HepG2 (cell line): ENCODE data around the gene UQCC5. TPM values are rescaled to one million over a fixed set of nuclear protein-coding genes. Genes with fewer than 3 reads are reported as not detected.

Source experiments
- ATAC-seq: fragments of 200-7000 bp; cut with Tn5 transposase; 3 replicates; pipeline ENCODE4 v1.9.1; 2020; ENCODE audit warnings: mild to moderate bottlenecking, moderate library complexity
- BruUV-seq: library from RNA; stranded (reverse); fragments of 400-500 nt; replicated peaks from 2 replicates; lab custom pipeline; 2021; lab: Mats Ljungman, UMichigan
- CTCF ChIA-PET: fragments of 300-600 bp; formaldehyde crosslinking; extraction: SDS; loops from one replicate; lab custom pipeline; 2021; ENCODE audit warnings: low total read pairs, inconsistent platforms, low intra/inter-chr PET ratio; lab: Yijun Ruan, JAX
- POLR2A ChIA-PET: fragments of 350-600 bp; sonication (Branson Sonifier 250); formaldehyde crosslinking; loops from one replicate; lab custom pipeline; 2020; ENCODE audit warnings: antibody characterized with exemption, inconsistent platforms; lab: Yijun Ruan, JAX
- DNase-seq: peaks from one replicate; pipeline ENCODE4 v3.0.0-alpha.2; 2015; ENCODE audit warnings: low spot score
- FAIRE-seq: peaks from 3 replicates; lab custom pipeline; 2011; peaks lifted over from hg19 to GRCh38; lab: Jason Lieb, UNC
- H2AFZ ChIP-seq: one replicate; pipeline ENCODE4 v1.6.1; 2011; ENCODE audit warnings: low read length, inconsistent platforms
- H3K27ac ChIP-seq: fragments of 300-600 bp; 3 replicates; pipeline ENCODE4 v1.8.0; 2011; ENCODE audit warnings: mixed run types, mild to moderate bottlenecking, mixed read lengths, low read length, inconsistent platforms; ENCODE audit not compliant: insufficient read depth; ENCODE audit errors: extremely low read length
- H3K27me3 ChIP-seq, 2 experiments: fragments of 200-600 bp in 1 of 2; 2 replicates in 1 of 2; 3 replicates in 1 of 2; pipeline versions ENCODE4 v1.6.0 to v1.8.0; 2011; ENCODE audit warnings: low read length in 2 of 2, mild to moderate bottlenecking in 2 of 2, moderate library complexity in 2 of 2, inconsistent platforms in 1 of 2; ENCODE audit not compliant: insufficient read depth in 2 of 2, control insufficient read depth in 1 of 2
- H3K36me3 ChIP-seq, 2 experiments: fragments of 200-600 bp in 1 of 2; replicated peaks in 1 of 2; 2 replicates in 1 of 2; 3 replicates in 1 of 2; pipeline versions ENCODE4 v1.5.1 to v1.8.0; 2011; ENCODE audit warnings: low read length in 2 of 2, inconsistent platforms in 1 of 2; ENCODE audit not compliant: insufficient read depth in 2 of 2, control insufficient read depth in 1 of 2
- H3K4me1 ChIP-seq: 2 replicates; pipeline ENCODE4 v1.5.1; 2012; ENCODE audit warnings: low read length, inconsistent platforms; ENCODE audit not compliant: insufficient read depth
- H3K4me2 ChIP-seq: 2 replicates; pipeline ENCODE4 v1.6.0; 2011; ENCODE audit warnings: low read depth, low read length, inconsistent platforms
- H3K4me3 ChIP-seq, 3 experiments: fragments of 200-600 bp in 1 of 3; sonication (generic), shearing (Covaris generic) in 1 of 3; replicated peaks in 1 of 3; 2 replicates each; pipeline ENCODE4 v1.5.1; 2011 to 2016; ENCODE audit warnings: low read length in 3 of 3, inconsistent platforms in 2 of 3, low read depth in 2 of 3, mild to moderate bottlenecking in 2 of 3, control low read depth in 1 of 3, mixed read lengths in 1 of 3; ENCODE audit not compliant: insufficient read depth in 1 of 3
- H3K79me2 ChIP-seq: one replicate; pipeline ENCODE4 v1.6.1; 2011; ENCODE audit warnings: low read length, inconsistent platforms; ENCODE audit not compliant: insufficient read depth
- H3K9ac ChIP-seq: 2 replicates; pipeline ENCODE4 v1.6.0; 2011; ENCODE audit warnings: mild to moderate bottlenecking, low read depth, low read length, inconsistent platforms; ENCODE audit not compliant: insufficient read depth
- H3K9me3 ChIP-seq: 2 replicates; pipeline ENCODE4 v1.5.1; 2012; ENCODE audit warnings: mild to moderate bottlenecking, low read length
- H4K20me1 ChIP-seq: 2 replicates; pipeline ENCODE4 v1.6.0; 2011; ENCODE audit warnings: inconsistent platforms, mild to moderate bottlenecking, low read length, moderate library complexity; ENCODE audit not compliant: insufficient read depth
- AGO2 ChIP-seq: fragments of 200-400 bp; formaldehyde crosslinking; optimal IDR thresholded peaks from 2 replicates; pipeline ENCODE3; 2017; ENCODE audit warnings: mild to moderate bottlenecking, low read depth, low read length, moderate library complexity
- MIER2 ChIP-seq: IDR thresholded peaks from 2 replicates; pipeline ENCODE4 v1.6.1; 2016; ENCODE audit warnings: missing biosample characterization, missing genetic modification reagents
- NR2F6 ChIP-seq, 2 experiments: IDR thresholded peaks; 2 replicates each; pipeline ENCODE4 v1.6.1; 2016; ENCODE audit warnings: antibody characterized with exemption in 1 of 2, mild to moderate bottlenecking in 1 of 2
- ZBTB14 ChIP-seq: sonication (generic); formaldehyde crosslinking; IDR thresholded peaks from 2 replicates; pipeline ENCODE4 v1.4.0; 2020; ENCODE audit warnings: missing genetic modification reagents
- WGBS: methylation state at CpG from one replicate; pipeline ENCODE4 v1.1.6; 2017; ENCODE audit warnings: low lambda C conversion rate; 5-methylcytosine and 5-hydroxymethylcytosine counted together
- in situ Hi-C: cut with HindIII; loops from 2 replicates; pipeline ENCODE4 v1.10.0; 2017; ENCODE audit warnings: low pct_unique_long_range_greater_than_20kb; ENCODE audit not compliant: extremely low pct_ligation_motif_present
- intact Hi-C: fragments of 100-400 bp; cut with micrococcal nuclease; formaldehyde crosslinking; loops from one replicate; pipeline ENCODE4 v1.10.0; 2022; ENCODE audit not compliant: unreplicated experiment
- polyA plus RNA-seq, 8 experiments: library from polyadenylated mRNA; depleted of rRNA in 3 of 8; stranded (reverse) in 7 of 8; unstranded in 1 of 8; fragments of >200 nt; fragmentation: Illumina TruSeq in 4 of 8; extraction: Trizol in 4 of 8; gene quantifications; 2 replicates each; pipeline versions ENCODE4 v1.2.1 to v1.2.3, GENCODE V29; 2011 to 2016; ENCODE audit warnings: low read depth in 4 of 8, missing spikeins in 1 of 8, mixed read lengths in 1 of 8; ENCODE audit not compliant: insufficient read depth in 1 of 8
- total RNA-seq, 5 experiments: library from RNA; depleted of rRNA; stranded (reverse); fragments of >200 nt; fragmentation: Illumina TruSeq; extraction: Trizol; gene quantifications; 2 replicates each; pipeline ENCODE4 v1.2.3, GENCODE V29; 2016; ENCODE audit warnings: low read depth in 1 of 5

Gene UQCC5
- total and polyA plus RNA-seq, 2 of the 13 experiments (the other 11 are each of a cell fraction or from before 2014, with no cell fraction given), result 15.4 to 29.5 TPM

DNA sequence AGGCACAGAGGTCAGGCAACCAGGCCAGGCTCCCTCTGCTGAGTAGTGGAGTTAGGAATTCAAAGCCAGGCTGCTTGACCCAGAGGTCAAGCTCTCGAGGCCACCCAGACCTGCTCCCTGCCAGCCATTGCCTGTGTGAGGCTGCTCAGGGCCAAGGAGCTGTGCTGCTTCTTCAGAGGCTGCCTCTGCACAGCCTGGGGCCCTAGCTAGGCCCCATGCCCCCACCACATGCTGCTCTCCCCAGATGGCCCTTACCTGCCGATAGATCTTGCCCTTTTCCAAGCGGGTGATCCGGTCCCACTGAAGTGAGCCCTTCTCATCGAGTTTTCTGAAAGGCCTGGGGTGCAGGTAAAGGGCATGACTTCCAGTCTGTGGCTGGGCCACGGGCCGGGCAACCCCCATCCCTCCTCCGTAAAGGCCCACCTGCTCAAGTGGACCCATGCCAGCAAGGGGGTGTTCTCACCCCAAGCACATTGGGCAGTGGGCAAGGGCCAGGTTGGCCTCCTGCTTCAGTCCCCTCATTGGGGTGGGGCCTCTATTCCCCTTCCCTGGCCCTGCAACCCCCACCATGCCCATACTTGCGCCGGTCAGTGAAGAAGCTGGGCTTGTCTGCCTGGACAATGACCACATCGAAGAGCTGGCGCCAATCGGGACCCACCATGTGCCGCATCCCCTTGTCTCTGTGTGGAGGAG, 9.2 kb upstream of the UQCC5 start:
- Histone ChIP-seq H4K20me1 (0 out of 2 replicates have a peak, but pooled peaks cover 4% of the 10 kb centered on the region), H3K4me3 (no peak overlapping the region), H3K9me3 (no peaks in the 10 kb centered on the region), H3K27ac (no peak overlapping the region), H3K4me1 (peaks cover 36% of the 10 kb centered on the region), H3K79me2 (peaks cover 18% of the 10 kb centered on the region), H2AFZ (no peak overlapping the region), H3K9ac (no peak overlapping the region), H3K36me3 (peaks cover 21 to 42% of the 10 kb centered on the region in 2 experiments), H3K4me2 (no peak overlapping the region), H3K27me3 (no peaks in the 10 kb centered on the region)
- FAIRE-seq (no peak), DNase-seq (no peak), ATAC-seq (no peak)
- 97% methylated on average over 7 of the region's 14 CpGs for WGBS
- peak; percentile 53 for TF ChIP-seq AGO2
- TF ChIP-seq MIER2, result no peak
- TF ChIP-seq NR2F6 (IDR thresholded peaks at IDR 0.05), result no peak
- TF ChIP-seq NR2F6 (CRISPR knock-in tag; IDR thresholded peaks at IDR 0.05), result peak; percentile 22; the same call in 1 of the 2 replicates
- in situ Hi-C loops (no loop called here), intact Hi-C loops (no loop called here)
- BruUV-seq, result no TSS peak
- CTCF ChIA-PET, result no interaction called here
- POLR2A ChIA-PET, result interaction anchor here (0.8 to 1.2 kb wide), 2 partner anchors 9 kb away, joined by 3 to 4 read pairs; partner anchors contain the start of gene UQCC5

DNA sequence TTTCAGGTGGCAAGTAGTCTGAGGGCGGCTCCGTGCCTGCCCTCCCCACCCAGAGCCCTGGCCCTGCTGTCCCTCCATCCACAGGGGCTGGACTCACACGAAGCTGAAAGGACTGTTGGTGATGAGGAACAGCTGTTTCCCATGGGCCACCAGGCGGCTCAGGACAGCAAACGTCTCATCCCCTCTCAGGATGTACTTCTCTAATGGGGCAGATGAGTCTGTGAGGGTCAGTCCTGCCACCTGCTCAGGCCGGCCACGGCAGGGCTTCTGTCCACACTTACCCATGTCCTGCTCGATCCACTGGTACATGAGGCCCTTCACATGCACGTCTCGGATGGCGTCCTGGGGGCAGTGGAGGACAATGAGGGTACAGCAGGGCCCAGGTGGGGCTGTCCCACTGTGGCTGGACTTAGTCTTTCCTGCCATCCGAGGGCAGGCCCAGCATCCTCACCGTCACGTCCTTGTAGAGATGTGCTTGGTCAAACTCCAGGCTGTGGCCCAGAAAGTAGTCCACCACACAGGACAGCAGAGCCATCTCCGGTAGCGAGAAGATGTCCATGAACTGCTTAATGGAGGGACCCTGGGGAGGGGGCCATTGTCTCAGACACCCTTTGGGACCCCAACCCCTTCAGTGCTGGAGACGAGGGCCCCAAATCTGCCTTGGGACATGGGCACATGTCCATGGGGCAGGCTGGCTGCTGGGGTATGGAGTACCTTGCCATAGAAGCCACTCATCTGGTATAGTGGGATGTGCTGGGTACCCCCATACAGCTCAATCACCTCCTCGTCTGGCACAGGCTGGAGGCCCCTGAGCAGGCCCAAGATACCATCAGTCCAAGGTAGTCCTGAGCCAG, 8.4 kb upstream of the UQCC5 start:
- WGBS, result 100% methylated on average over 10 of the region's 18 CpGs
- Histone ChIP-seq H3K9me3 (no peaks in the 10 kb centered on the region), H3K4me3 (no peak overlapping the region), H3K36me3 (peaks cover 21 to 42% of the 10 kb centered on the region in 2 experiments), H3K9ac (no peak overlapping the region), H3K4me2 (no peak overlapping the region), H3K27ac (no peak overlapping the region), H3K79me2 (peaks cover 26% of the 10 kb centered on the region), H2AFZ (no peak overlapping the region), H4K20me1 (0 out of 2 replicates have a peak, but pooled peaks cover 5% of the 10 kb centered on the region), H3K4me1 (peaks cover 40% of the 10 kb centered on the region), H3K27me3 (no peaks in the 10 kb centered on the region)
- DNase-seq (no peak), ATAC-seq (no peak), FAIRE-seq (no peak)
- TF ChIP-seq ZBTB14, result no peak
- TF ChIP-seq AGO2, result peak; percentile 21
- intact Hi-C loops, result no loop called here
- ChIA-PET POLR2A (no interaction called here), CTCF (no interaction called here)
- in situ Hi-C loops, result no loop called here
- BruUV-seq, result no TSS peak
